T-helper 1 cell (primary cell): ENCODE results near the gene MED6.

ENCODE experiments used
- DNase-seq, 5 donors: peaks; one replicate each; pipeline ENCODE4 v3.0.0-alpha.2; 2012 to 2020
- total RNA-seq, 4 donors: gene quantifications; one replicate each; lab custom pipeline; 2026; lab: John Stamatoyannopoulos, UW

The MED6 gene, protein sequence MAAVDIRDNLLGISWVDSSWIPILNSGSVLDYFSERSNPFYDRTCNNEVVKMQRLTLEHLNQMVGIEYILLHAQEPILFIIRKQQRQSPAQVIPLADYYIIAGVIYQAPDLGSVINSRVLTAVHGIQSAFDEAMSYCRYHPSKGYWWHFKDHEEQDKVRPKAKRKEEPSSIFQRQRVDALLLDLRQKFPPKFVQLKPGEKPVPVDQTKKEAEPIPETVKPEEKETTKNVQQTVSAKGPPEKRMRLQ
- 23.8 to 38.1 (median 29.5) reads per million in 4 donors for total RNA-seq

GRCh38 chr14:70600382-70601157, at the start of gene MED6:
Gene MED6 (minus strand): TSS chr14:70600655. CDS start chr14:70600637, 18 bp downstream.
- peak; percentile 73 to 93 (median 90) for DNase-seq

- DNase-seq: no peak
These were observed 49.3 kb upstream of the MED6 start for GRCh38 chr14:70649803-70650202.

GRCh38 chr14:70648346-70648745, 47.9 kb upstream of the MED6 start:
- DNase-seq: no peak

DNA sequence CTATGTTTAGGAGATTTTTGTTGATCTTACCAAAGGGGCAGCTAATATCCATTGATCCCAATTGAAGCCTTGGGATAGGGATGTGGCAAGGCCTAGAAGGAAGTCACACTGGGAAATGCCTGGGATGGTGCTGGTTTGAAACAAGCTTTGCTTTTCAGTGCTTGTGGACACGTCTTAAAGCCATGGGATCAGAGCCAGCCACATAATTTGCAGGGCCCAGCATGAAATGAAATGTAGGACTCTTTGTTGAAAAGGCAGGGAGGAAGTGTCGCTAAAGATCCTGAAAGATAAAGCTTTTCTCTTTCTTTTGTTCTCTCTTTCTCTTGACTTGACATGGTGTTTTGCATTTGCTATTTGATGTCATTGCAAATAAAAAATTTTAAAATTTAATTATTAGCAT, 46.2 kb upstream of the MED6 start:
- DNase-seq: no peak

DNA sequence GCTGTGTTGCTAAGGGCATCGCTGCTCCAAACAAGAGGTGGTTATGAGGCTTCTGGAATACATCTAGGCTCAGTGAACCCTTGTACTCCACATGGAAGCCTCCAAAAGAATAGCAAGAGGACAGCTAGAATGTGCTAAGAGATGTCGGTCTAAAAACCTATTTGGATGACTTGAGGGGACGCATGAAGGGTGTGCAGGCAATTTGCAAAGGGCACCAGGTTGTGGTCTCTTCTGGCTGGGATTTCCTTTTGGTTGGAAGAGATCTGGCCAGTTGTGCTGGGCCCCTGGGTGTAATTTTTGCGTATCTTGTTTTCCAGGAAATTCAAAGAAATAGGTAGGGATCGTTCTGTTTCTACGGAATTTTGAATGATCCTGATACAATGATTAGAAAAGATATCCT, 45.4 kb upstream of the MED6 start:
- no peak for DNase-seq

GRCh38 chr14:70643967-70644366, 43.5 kb upstream of the MED6 start:
- DNase-seq: no peak

GRCh38 chr14:70642303-70643235, 42.1 kb upstream of the MED6 start:
- DNase-seq: peak in 3 of 5 donors; percentile 21 to 29 (median 26)

DNA sequence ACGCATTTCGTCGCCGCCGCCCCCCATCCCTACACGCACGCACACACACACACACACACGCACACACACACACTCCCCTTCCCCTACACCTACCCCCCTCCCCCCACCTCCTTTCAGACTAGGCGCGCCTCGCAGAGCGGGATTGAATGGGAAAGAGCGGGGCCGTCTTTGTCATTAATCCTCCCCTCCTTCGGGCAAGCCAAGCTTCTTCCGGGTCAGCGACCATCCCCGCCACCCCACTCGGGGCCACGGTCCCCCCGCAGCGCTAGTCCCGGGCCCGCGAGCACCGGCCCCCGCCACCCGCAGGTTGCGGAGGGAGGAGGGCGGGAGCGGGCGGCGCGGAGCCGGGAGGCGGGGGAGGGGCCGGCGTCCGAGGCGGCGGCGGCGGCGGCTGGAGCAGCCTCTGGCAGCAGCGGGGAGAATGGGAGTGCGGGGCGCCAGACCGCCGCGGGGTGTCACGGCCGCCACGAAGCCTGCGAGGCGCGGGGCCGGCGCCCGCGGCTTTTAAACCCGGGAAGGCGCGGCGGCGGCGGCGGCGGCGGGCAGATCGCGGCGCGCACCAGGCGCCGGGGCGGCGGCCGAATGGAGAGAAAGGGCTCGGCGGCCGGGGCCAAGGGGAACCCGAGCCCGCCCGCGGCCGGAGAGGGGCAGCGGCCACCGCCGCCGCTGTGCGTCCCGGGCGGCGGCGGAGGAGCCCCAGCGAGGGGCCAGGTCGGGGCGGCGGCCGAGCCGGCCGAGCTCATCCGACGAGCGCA, 41.3 kb upstream of the MED6 start, which contains the start of gene TTC9:
Gene TTC9, plus strand, starts transcription at position 369 of the 755 bp plus-strand sequence. Its CDS starts 214 bp downstream, at position 583.
- peak in 4 of 5 donors; percentile 18 to 52 (median 26) for DNase-seq

GRCh38 chr14:70640938-70641547, 40.6 kb upstream of the MED6 start:
- DNase-seq: peak in 4 of 5 donors; percentile 18 to 60 (median 41)

GRCh38 chr14:70638416-70638815, 38.0 kb upstream of the MED6 start:
- DNase-seq: no peak

- DNase-seq: no peak
These were observed 35.6 kb upstream of the MED6 start for GRCh38 chr14:70635971-70636595.

DNA sequence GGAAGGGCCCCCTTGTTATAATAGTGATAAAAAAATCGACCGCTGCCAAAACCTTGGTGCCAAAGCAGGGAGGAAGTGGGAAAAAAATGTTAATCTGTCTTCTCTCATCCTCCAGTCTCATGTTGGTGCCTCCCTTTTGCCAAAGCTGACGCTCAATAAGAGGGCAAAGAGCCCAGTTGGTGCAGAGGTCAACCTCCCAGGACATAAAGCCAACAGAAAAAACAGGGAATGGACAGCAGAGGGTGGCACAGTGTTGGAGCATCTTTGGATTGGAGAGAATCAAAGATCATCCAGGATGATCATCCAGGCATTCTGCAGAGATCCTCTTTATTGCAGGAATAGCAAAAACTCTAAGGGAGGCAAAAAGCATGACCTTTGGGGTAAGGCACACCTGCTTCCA, 31.5 kb upstream of the MED6 start:
- no peak for DNase-seq

- DNase-seq: no peak
These were observed 24.5 kb upstream of the MED6 start for GRCh38 chr14:70624972-70625371.

- DNase-seq: peak; percentile 13 to 44 (median 31)
These were observed 21.8 kb upstream of the MED6 start for GRCh38 chr14:70622111-70622712.

- no peak for DNase-seq
These were observed 19.3 kb upstream of the MED6 start for GRCh38 chr14:70619708-70620107.

- no peak for DNase-seq
These were observed 17.9 kb upstream of the MED6 start for GRCh38 chr14:70618314-70618713.

DNA sequence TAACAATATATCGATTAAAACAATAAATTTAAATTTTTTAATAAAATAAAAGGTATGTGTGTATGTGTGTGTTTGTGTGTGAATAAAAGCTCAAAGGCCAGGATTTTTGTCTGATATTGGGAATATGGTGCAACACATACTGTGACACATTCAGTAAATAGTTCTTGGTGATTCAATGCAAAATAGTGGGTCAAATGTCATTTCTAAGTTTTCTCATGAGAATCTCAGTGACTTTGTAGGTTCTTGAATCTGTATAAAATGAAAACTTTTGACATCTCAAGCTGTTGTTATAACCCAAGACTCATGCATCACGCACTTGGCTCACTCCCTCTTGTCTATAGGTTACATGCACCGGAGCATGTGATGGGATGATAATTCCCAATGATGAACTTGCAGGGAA, 16.2 kb upstream of the MED6 start:
- no peak for DNase-seq

DNA sequence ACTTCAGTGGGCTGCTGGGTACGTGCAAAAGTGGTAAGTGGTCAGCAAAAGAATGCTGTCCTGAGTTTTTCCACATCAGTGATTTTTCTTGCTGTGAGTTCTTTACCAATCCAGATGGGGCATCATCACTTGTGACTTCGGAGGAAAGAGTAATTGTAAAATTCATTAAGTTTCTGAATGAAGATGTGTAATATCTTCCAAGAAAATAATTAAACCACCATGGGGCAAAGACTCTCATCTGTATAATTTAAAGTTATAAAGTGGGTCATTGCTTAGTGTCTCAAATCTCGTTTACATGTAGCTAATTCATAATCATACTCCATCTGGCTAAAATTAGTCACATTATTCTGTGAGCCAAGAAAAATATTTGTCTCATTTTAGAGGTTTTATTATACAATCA, 10.8 kb upstream of the MED6 start:
- DNase-seq: no peak

DNA sequence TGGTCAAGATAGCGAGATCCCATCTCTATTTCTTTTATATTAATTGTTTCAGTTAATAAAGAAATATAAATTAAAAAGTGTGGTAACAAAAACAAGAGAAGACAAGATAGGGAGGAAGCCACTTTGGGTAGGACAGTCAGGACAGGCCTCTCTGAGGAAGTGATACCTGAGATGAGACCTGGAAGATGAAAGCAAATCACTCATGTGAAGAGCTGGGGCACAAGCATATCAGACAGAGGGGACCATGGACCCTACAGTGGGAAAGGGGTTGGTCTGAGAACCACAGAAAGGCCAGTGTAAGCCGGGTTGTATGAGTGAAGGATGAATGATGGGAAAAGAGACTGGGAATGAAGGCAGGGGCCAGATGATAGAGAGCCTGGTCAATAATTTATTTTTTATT, 1.8 kb upstream of the MED6 start:
- DNase-seq: no peak

- no peak for DNase-seq
These were observed 707 bp upstream of the MED6 start for GRCh38 chr14:70601162-70601561.

GRCh38 chr14:70599345-70599744, 1.1 kb downstream of the MED6 start:
- DNase-seq: no peak
